Adrenal gland (tissue), 5 donors: Measurements from ENCODE around the gene CDH4.

Experiments used
- POLR2A ChIP-seq, 2 donors: fragments of 450-650 bp; IDR thresholded peaks; one replicate each; pipeline ENCODE4 v1.6.1; 2017; ENCODE audit warnings: antibody characterized with exemption in 2 of 2, mild to moderate bottlenecking in 2 of 2, moderate library complexity in 1 of 2
- TF ChIP-seq, protein P1 (sequence below), 6 experiments: fragments of 450-650 bp in 4 of 6; fragments of 200-600 bp in 2 of 6; sonication (generic) in 1 of 6; IDR thresholded peaks; 1 replicate in 5 of 6; 2 replicates in 1 of 6; pipeline versions ENCODE4 v1.5.1 to v1.8.0; 2016 to 2021; ENCODE audit warnings: antibody characterized with exemption in 6 of 6, mild to moderate bottlenecking in 2 of 6, moderate library complexity in 1 of 6
- donor health status: DM: no; HTN: no; CAD: no.

DNA sequence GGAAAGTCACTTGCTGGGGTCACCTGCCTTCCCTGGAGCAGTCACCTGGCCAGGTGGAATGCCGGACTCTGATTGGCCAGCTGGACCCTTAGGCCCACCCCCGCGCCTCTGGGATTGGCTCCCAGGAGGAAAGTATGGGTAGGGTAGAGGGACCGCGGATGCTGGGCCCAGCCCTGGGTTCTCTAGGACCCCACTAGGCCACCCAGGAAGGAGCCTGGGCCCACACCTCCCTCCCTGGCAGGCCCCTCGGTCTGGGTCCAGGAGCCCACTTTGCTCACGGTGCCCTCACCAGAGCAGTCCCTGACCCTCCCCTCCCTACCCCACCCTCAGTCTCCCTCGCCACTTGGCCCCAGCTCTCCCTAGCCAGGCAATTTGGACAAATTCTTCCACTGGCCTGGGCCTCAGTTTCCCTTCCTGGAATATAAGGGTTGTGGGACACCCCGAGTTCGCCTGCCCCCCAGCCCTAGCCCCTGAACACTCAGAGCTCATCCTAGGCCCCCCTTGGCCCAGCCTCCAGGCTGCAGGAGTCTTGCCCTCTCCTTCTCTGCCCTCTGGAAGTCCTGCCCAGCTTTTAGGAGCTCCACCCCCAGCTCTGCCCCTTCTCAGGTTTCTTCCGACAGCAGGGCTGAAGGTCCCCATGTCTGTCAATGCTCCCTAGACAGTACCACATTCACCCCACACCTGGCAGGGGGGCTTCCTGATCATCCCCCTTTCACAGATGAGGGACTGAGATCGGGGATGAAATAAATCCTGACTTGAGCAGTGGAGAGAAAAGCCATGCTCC lies 514.0 kb downstream of the CDH4 start:
- TF ChIP-seq, protein P1, sequence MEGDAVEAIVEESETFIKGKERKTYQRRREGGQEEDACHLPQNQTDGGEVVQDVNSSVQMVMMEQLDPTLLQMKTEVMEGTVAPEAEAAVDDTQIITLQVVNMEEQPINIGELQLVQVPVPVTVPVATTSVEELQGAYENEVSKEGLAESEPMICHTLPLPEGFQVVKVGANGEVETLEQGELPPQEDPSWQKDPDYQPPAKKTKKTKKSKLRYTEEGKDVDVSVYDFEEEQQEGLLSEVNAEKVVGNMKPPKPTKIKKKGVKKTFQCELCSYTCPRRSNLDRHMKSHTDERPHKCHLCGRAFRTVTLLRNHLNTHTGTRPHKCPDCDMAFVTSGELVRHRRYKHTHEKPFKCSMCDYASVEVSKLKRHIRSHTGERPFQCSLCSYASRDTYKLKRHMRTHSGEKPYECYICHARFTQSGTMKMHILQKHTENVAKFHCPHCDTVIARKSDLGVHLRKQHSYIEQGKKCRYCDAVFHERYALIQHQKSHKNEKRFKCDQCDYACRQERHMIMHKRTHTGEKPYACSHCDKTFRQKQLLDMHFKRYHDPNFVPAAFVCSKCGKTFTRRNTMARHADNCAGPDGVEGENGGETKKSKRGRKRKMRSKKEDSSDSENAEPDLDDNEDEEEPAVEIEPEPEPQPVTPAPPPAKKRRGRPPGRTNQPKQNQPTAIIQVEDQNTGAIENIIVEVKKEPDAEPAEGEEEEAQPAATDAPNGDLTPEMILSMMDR (IDR thresholded peaks at IDR 0.05), result no peak
- TF ChIP-seq POLR2A (IDR thresholded peaks at IDR 0.05), result no peak
